ENCODE measurements around the gene KCNK1.
"Not testable (repeated sequence)": the region's sequence is repeated elsewhere in the genome, so short reads cannot be mapped to it uniquely, and the experiment has no call there.

KCNK1 gene

DNA sequence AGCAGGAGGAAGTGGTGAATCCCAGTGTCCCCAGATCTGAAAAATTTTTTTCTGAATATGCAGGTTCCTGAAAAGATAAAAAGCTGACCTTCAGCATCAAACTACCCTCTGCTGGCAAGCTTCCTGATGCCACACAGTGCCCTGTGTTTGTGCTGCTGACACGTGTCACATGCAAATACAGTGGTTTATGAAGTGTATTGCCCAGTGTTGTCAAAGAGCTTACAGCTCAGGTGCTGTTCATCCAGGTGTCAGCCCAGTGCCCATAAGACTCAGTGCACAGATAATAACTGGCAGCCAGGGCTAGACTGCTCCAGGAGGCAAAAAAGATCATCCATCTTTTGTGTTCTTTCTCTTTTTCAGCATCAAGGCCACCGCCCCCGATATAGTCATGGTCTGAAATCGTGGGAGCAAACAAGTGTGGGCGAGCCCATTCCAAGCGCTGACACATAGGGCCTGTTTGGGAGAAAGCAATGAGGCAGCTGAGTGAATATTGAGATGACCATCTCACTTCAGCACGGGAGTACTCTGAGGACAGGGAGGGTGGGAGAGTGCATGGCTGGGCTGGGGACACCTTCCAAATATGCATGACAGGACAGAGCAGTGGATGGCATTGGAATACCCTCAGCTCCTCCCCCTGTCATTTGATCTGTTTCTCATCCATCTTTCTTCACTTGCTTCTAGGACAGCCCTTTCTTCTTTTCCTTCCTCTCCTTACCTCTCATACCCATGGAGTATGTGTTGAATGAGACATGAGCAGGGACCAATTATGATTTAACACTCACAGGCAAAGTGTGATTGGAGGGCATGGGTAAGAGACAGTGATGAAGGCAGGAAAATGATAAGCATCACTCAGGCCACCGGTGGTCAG lies 6.4 kb upstream of the KCNK1 start:
- DNase-seq (ENCODE audit: low spot score), result no peak

DNA sequence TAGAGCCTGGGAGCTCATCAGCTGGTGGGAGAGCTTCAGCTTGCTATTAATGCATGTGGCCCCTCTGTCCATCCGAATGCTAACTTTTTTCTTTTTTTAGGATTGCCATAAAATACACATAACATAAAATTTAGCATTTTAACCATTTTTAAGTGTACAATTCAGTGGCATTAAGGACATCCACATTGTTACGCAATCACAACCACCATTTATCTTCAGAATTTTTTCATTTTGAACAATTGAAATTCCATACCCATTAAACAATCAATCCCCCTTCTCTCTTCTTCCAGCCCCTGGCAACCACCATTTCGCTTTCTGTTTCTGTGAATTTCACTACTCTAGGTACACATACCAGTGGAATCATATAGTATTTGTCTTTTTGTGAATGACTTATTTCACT lies 4.9 kb upstream of the KCNK1 start:
- DNase-seq (ENCODE audit: low spot score), result no peak

DNA sequence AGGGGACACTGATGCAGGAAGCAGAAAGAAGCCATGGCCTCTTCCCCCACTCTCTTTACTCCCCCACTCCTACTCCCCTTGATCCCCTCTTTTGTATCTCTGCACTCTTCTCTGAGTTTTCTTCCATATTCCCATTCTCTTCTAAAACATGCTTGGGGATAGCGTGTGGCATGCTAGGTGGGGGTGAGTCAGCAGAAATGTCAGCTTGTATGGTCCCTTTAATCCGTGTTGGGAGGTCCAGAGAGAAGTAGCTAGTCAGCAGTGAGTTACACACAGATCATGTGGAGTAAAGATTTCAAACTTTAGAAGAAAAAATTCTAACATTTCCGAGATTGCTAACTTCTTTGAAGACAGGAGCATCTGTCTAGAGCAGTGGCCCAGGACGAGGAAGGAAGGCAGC lies 4.0 kb upstream of the KCNK1 start:
- no peak for DNase-seq (ENCODE audit: low spot score)

DNA sequence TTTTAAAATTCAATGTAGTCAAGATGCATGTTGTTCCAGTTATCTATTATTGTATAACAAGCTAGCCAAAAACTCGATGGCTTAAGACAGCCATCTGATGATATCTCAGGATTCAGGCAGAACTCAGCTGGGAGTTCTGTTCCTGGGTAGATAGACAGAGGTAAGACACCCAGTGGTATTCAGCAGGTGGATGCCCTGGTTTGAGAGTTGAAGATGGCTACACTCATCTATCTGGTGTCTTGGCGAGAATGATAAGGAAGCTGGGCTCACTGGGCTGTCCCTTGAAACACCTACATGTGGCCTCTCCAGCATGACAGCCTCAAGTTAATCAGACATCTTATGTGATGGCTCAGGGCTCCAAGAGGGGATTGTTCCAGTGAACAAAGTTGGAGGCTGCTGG lies 3.3 kb upstream of the KCNK1 start:
- DNase-seq (ENCODE audit: low spot score), result no peak

DNA sequence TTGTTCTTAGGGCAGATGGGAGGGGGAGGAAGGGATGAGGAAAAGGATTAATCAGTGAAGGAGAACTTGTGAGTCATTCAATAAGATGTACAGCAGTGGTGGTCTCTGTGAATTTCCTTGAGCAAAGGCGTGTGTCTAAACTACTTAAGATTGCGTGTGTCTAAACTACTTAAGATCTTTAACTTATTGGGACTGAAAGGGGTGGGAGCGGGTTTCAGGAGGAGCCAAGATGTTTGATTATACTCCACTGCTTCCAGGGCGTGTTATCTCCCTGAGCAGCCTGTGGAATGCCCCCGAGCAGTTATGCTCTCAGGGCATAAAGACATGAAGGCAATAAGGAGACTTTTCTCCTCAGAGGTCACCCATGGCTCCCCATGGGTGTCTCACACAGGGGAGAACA lies 2.5 kb upstream of the KCNK1 start:
- peak; percentile 34 for DNase-seq (ENCODE audit: low spot score)

DNA sequence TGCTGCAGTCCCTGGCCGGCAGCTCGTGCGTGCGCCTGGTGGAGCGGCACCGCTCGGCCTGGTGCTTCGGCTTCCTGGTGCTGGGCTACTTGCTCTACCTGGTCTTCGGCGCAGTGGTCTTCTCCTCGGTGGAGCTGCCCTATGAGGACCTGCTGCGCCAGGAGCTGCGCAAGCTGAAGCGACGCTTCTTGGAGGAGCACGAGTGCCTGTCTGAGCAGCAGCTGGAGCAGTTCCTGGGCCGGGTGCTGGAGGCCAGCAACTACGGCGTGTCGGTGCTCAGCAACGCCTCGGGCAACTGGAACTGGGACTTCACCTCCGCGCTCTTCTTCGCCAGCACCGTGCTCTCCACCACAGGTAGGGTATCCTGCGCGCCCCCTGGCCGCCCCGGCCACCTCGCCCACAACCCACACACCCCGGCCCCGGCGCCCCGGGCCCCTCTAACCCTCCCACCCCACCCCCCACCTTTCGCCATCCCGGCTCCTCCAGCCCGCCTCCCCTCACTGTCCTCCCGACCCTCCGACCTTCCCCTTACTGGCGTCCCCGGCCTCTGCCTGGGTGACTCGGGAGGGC lies 352 bp downstream of the KCNK1 start:
- DNase-seq (ENCODE audit: low spot score), result peak; percentile 69

DNA sequence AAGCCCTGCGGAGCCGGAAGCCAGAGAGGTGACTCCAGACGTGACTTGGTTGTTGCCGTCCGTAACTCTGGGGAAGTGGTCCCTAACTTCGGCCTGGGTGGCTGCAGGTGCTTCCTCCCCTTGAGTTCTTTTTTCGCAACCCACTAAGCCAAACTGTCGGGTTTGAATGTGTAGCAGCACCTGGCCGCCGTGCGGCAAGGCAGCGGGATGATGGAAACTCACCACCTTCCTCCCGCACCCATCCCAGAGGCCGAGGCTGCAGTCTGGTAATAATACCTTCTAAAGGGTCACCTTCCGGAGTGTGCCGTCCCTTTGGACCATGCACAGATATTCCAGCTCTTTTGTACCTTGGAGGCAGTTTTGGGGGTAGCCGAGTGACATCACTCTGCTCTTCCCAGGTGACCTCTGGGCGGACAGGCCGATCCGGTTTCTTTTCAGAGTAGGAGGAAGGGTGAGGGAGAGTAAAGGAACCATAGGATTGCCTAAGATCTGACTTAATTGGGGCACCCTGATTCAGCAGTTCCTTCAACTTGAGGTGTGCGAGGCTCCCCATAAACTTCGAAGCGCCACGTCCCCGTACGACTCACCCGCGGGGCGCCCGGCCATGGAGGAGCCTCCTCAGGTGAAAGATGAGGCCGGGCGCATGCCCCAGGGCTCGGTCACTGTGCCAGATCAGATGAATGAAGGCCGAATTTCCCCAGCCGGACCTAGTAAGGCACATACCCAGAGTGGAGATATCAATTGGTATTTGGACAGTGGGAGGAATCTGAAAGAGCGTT lies 1.0 kb downstream of the KCNK1 start:
- peak; percentile 35 for DNase-seq (ENCODE audit: low spot score)

DNA sequence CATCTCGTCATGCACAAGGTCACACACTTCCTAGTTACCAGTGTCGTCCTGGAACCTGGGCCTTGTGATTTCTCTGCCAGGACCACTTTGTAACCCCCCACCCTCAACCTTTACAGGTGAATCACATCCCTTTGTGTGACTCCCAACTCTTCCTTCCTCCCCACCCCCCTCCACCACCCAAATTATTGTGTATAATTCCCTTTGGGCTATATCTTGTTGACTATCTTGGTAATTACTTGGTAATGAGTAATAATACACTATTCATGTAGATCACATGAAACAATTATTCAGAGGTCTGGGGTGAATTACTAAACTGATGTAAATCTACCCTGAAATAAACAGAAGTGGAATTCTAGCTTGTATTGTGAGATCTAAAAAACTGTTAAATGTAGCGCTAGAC lies 1.7 kb downstream of the KCNK1 start:
- DNase-seq (ENCODE audit: low spot score), result no peak

DNA sequence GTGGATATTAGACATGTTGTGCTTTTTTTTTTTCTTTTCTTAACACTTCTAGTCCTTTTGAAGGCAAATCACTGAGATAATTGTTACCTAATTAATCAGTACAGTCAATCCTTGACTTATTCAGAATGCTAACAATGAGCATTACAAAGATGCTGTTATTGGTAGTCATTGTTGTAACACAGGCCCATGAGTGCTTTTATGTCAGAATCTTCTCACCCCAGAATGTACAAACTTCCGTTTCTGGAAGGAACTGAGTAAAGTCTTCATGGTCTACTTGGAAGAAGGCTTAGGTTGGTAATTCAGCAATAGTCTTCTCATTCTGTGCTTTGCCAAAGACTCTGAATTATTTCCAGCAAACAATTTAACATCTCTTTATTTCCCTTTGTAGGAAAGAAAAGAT lies 3.1 kb downstream of the KCNK1 start:
- DNase-seq (ENCODE audit: low spot score), result no peak

DNA sequence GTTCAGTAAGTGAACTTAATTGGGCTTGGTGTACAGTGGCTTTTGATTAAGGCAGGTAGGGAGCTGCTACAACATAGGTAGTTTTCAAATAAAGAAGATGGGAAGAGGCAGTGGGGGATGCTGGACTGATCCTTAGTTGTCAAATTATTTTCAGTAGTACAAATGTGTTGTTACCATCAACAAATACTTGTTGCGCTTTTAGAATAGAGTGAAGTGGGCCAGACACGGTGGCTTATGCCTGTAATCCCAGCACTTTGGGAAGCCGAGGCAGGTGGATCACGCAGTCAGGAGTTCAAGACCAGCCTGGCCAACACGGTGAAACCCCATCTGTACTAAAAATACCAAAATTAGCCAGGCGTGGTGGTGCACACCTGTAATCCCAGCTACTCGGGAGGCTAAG lies 5.5 kb downstream of the KCNK1 start:
- not testable (repeated sequence) for DNase-seq (ENCODE audit: low spot score)

DNA sequence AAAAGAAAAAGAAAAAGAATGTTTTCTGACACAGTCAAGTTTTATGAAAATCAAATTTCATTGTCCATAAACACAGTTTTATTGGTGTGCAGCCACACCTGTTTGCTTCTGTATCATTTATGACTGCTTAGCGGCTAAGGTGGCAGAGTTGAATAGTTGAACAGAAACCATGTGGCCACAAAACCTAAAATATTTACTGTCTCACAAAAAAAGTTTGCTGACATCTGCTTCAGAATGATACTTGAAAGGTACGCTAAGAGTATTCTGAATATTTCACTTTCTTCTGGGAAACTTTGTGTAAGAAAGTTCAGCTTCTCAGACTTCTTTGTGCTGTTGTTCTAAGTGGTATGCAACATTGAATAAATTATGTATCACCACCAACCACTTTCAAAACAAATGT lies 6.2 kb downstream of the KCNK1 start:
- DNase-seq (ENCODE audit: low spot score), result no peak

DNA sequence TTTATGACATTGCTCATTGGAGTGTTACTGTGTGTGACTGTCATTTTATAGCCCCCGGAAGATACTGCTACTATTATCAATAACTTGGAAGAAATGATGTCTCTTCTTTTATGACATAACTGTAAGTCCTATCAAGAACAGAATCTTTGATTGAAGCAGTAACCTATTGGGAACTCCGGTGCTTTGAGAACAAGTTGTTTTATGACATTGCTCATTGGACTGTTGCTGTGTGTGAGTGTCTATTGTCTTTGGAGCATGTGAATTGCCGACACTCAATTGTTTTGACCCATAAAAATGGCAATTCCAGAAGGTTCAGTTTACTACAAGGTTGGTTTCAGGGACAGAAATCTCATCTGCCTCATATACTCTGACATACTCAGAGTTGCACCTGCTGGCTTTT lies 8.0 kb downstream of the KCNK1 start:
- no peak for DNase-seq (ENCODE audit: low spot score)

DNA sequence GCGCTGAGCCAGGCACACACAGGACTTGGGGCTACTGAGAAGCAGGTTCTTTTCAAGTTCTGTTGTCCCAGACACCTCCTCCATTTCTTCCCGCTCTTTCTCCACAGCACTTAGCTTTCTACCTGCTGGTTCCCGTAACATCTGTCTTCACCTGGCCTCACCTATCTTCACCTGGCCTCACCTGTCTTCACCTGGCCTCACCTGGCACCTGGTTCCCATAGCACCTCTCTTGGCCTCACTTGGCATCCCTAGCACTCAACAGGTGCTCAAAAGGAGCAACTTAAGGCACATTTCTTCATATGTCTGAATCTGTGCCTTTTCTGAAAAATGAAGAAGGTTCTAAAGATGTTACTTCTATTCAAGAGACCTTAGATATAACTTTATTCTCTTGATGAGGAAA lies 10.4 kb downstream of the KCNK1 start:
- no peak for DNase-seq (ENCODE audit: low spot score)

DNA sequence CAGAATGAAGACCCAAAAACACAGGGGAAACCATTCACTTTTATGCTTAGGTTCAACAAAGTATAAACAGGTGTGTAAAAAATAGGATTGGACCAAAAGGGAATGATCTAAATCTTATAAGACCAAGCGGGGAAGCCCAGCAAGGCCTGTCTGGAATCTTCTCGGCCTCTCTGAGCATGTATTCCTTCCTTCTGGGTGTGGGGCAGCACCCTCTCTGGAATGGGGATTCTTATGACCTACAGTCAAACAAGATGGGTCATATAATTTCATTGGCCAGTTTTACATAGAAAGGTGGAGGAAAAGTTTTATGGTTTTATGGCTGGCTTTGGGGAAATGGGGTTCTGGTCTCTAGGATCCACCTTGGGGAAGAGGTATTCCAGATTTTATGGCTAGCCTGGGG lies 11.2 kb downstream of the KCNK1 start:
- no peak for DNase-seq (ENCODE audit: low spot score)

DNA sequence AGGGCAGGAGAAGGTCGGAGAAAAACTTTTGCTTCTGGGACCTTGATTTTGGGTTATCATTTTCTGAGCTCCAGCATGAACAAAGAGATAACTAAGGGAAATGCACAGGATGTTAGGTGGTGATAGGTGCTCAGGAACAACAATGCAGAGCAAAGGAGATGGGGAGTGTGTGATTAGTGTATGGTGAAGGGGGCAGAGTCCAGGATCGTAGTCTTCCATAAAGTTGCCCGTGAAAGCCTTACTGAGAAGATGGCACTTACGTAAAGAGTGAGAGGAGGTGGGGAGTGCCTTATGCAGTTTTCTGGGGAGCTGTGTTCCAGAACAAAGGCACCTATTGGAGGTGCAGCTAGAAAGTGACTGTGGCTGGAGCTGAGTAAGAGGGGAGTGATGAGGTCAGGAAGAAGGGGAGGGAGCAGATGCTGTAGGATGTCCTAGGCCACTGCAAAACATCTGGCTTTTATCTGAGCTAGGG lies 11.6 kb downstream of the KCNK1 start:
- DNase-seq (ENCODE audit: low spot score), result no peak

DNA sequence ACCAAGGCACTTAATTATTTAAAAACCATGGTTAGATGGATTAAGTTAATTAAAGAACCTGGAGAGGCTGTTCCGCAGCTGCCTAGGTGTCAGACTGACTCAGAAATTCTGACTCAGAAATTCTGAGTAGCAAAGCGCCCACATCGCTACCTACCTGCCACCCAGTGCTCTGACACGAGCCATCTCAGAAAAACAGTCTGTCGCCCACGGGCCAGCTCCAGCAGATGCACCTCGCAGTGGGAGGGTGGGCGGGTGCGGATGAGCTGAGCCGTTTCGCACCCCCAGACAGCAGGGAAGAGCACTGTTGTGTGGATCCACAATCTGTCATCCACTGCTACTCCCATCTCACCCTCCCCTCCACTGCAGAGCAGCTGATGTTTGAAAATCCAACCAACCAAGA lies 13.5 kb downstream of the KCNK1 start:
- DNase-seq (ENCODE audit: low spot score), result peak; percentile 50

DNA sequence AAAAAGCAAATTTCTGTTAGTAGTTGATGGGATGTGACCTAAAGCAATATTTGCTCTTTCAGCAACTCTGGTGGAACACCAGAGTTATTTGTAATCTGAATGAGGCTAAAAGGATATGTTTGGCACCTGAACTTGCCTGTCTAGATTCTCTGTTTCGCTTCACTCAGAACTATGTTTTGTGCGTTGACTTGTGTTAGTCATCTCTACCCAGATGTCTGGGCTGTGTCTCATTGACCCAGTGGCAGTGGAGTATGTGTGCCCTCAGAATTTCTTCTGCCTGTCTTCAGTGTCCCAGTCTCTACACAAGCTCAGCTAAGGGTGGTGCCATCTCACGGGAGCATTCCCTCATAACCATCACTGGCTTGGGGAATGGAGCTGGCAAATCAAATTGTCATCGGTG lies 13.9 kb downstream of the KCNK1 start:
- peak; percentile 61 for DNase-seq (ENCODE audit: low spot score)

DNA sequence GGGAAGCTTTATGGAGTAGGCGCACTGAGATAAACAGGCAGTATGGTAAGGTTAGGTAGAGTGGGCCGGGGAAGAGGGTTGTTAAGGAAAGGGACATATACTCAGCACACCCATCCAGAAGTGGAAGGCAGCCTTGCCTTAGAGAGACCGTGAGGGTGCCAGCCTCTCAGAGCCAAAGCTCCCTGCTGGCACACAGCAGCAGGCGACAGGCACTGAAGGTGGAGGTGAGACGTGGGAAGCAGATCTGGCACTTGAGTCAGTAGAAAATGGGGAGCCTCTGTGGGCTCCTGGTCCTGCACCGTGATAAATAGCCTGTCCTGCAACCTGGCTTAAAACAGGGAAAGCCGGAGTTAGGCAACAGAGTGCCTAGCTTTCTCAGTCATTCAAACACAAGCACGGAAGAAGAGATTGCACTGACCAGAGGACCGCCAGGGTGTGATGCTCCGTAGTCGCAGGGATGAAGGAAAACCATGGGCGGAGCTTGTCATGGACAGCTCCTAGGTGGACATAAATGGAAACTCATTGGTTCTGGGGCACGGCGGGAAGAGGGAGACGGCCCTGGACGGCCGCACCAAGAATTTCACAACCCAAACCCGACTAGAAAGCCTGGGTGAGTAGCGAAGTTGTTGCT lies 15.5 kb downstream of the KCNK1 start:
- DNase-seq (ENCODE audit: low spot score), result no peak

DNA sequence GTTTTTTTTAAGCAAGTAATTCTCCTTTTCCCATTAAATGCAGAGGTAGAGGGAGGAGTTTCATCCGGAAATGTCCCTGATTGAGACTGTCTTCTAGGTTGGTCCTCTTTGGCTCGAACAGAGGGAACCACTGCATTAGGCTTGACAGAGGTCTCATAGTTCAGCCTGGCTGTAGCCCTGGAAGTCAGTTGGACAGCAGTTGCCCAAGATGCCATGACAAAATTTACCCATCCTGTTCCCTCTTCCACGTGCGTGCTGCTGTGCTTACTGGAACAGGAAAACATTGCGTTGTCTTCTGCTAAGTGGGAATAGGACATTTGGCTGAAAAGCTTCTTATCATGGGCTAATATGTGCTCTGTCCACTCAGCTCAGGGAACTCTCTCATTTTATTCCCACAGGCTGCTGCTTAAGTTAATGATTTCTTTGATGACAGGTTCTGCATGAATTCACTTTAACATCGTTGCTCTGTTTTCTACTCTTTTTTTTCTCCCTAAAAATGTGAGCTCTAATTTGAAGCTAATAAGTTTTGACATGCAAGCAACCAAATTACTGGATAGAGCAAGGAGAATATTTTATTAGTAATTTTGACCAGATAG lies 18.0 kb downstream of the KCNK1 start:
- DNase-seq (ENCODE audit: low spot score), result peak; percentile 65

DNA sequence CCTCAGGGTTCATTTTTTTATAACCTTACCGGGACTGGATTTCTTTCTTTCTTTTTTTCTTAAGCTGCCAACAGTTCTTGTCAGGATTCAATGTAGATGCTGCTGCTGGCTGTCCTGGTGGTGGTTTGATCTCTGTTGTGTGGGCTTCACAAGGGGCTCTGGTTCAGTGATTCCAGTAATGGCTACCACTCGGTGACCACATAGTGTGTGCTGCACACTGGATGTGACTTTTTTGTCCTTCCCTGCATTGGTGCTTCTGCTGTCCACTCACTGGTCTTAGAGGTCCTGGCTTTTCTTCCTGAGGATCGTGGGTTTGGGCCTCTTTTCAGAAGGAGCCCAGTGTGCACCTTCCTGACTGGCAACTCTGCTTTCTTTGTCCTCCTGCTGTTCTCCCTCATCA lies 18.5 kb downstream of the KCNK1 start:
- no peak for DNase-seq (ENCODE audit: low spot score)

DNA sequence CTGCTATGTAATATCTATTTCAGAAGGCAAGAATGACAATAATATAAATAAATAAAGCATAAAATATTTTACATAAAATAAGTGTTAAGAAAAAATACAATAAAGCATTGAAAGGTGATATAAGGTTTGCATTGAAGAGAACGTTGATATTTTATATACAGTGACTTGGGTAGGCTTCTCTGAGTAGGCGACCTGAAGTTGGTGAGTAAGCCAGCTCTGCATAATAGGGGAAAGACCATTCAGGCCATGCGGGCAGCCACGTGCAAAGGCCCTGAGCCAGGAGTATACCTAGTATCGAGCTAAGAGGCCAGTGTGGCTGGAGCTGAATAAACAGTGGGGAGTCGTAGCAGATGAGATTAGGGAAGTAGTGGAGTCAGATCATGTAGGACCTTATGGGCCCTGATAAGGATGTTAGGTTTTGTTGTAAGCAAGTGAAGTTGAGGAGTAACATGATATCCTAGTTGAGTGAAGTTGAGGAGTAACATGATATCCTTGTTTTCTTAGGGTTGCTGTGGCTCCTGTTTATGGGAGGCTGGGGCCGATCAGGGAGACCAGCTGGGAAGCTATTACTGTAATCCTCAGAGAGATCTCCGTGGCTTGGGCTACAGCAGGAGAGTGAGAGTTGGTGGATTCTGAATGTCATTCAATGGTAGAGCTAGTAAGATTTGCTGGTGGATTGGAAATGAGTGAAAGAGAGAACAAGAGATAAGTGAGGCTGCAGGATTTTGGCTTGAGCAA lies 22.0 kb downstream of the KCNK1 start:
- no peak for DNase-seq (ENCODE audit: low spot score)

DNA sequence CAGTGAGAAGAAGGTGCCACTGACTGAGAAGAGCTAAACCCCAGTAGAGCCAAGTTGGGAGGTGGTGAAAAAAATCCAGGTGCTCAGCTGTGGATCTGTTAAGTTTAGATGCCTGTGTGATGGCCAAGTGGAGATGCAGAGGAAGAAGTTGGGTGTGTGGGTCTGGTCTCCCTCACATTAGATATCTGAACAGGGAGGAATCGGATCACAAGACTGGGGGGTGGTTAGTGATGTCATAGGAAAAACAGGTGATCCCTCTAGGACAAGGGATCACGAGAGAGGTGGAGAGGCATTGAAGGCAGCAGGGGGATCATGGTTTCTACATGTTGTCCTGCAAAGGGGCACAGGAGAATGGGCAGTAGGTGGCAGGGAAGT lies 22.6 kb downstream of the KCNK1 start:
- no peak for DNase-seq (ENCODE audit: low spot score)
